Inflammatory macrophage treated with lipopolysaccharide for 1 hour (primary cell): ENCODE data around the gene NRAP.

Source experiments
- DNase-seq, 2 donors: peaks; one replicate each; pipeline ENCODE4 v3.0.0-alpha.2; 2020 to 2022

Gene NRAP, protein sequence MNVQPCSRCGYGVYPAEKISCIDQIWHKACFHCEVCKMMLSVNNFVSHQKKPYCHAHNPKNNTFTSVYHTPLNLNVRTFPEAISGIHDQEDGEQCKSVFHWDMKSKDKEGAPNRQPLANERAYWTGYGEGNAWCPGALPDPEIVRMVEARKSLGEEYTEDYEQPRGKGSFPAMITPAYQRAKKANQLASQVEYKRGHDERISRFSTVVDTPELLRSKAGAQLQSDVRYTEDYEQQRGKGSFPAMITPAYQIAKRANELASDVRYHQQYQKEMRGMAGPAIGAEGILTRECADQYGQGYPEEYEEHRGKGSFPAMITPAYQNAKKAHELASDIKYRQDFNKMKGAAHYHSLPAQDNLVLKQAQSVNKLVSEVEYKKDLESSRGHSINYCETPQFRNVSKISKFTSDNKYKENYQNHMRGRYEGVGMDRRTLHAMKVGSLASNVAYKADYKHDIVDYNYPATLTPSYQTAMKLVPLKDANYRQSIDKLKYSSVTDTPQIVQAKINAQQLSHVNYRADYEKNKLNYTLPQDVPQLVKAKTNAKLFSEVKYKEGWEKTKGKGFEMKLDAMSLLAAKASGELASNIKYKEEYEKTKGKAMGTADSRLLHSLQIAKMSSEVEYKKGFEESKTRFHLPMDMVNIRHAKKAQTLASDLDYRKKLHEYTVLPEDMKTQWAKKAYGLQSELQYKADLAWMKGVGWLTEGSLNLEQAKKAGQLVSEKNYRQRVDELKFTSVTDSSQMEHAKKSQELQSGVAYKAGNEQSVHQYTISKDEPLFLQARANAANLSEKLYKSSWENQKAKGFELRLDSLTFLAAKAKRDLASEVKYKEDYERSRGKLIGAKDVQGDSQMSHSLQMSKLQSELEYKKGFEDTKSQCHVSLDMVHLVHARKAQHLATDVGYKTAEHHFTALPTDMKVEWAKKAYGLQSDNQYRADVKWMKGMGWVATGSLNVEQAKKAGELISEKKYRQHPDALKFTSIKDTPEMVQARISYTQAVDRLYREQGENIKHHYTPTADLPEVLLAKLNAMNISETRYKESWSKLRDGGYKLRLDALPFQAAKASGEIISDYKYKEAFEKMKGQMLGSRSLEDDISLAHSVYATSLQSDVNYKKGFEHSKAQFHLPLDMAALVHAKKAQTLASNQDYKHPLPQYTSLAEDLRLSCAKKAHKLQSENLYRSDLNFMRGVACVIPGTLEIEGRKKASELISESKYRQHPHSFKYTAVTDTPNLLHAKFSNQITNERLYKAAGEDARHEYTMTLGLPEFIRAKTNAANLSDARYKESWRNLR (N-terminal part only)

DNA sequence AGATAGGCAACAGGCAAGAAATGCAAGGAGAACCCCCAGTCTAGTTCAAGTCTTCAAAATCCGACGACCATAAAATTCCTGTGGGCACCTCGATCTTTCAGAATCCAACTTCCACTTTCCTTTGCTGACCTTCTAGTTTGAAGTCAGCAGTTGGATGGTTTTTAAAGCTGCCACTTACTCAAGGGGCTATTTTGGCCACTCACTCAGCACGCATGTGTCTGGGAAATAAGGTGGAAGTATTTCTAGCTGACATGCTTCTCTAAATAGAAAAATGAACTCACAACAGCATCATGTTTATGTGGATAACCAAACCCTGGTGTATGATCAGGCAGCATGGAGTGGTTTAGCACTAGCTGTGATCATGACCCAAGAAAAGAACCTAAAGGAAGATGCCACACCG lies at the start of gene NRAP:
Gene NRAP (minus strand): TSS at position 134 of the 400 bp plus-strand sequence. CDS start 159 bp downstream, outside the sequence.
- no peak for DNase-seq

DNA sequence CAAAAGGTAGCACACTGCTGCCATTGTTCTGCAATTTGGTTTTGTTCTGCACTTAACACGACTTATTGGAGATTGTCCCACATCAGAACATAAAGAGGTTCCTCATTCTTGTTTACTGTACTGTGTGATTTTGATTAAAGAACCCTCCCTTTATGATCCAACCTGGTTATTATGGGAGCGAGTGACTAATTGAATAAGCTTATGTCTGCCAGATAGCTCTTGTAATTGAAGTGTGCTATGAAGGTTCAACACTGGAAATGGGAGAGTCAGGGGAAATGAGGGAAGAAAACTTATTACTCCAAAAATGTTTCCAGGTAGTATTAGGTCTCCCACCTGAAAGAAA lies 49.8 kb upstream of the NRAP start:
- DNase-seq, result no peak

DNA sequence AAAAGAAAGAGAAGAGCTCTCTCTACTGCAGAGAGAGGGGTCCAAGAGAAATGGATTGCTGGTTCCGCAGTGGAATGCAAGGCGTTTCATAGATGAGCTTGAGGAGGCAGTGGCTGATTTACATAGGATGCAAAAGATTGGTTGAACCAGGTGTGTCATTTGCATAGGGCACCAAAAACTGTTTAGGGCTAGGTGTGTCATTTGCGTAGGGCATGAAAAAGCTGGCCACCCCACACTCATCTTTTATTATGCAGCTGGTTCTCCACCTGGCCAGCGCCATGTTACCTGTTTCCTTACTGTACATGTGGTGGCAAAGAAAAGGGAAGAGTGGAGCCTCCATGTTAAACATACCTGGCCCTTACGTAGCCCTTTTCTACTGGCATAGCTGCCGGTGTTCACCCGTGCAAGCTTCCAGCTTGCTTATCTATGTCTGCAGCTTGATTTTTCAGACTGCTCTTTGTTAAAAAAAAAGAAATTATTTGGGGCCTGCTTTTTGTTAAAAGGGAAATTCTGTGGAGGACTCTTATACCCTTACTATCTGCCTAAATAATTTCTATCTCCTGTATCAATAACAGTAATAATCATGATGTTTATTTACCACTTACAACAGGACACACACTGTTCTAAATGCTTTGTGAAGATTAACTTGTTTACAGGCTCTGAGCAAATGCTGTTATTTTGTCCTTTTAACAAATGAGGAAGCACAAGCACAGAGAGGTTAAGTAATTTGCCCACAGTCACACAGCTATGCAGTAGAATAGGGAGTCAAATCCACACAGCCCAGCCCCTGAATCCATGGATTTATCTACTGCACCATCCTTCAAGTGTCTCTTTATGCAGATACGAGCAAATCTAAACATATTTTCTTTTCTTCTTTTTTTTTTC lies 49.2 kb upstream of the NRAP start:
- DNase-seq, result no peak

DNA sequence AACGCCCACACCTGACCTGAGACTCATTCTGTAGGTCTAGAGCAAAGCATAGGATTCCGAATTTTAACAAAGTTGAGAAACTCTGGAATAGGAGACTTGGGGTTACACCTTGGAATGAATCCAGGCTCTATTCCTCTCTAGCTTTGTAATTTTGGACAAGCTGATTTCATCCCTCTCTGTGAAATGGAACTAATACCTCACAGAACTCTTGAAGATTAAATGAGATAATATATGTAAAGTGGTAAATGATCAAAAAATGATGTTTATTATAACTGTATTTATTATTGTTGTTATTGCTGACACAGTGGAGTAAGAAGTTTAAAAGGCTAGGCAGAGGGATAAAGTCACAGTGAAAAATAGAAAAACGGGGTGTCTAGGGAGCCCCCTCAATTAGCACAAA lies 48.2 kb upstream of the NRAP start:
- no peak for DNase-seq

DNA sequence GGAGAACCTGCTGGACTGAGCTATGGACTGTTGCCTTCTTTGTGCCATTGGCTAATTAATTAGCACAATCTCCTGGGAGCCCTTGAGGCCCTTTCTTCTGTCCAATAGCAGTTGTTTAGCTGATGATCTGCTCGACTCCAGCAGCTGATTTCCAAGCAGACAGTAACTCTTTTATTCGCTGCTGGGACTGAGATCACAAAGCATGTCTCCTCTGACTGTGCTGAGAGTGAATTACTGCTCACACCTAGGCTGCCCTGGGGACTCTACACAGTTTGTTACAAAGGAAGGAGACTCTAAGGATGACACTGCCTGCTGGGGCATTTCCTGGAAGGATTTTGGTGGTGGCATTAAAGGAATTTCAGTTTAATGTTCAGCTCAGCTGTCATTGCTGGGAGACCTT lies 47.3 kb upstream of the NRAP start:
- no peak for DNase-seq

DNA sequence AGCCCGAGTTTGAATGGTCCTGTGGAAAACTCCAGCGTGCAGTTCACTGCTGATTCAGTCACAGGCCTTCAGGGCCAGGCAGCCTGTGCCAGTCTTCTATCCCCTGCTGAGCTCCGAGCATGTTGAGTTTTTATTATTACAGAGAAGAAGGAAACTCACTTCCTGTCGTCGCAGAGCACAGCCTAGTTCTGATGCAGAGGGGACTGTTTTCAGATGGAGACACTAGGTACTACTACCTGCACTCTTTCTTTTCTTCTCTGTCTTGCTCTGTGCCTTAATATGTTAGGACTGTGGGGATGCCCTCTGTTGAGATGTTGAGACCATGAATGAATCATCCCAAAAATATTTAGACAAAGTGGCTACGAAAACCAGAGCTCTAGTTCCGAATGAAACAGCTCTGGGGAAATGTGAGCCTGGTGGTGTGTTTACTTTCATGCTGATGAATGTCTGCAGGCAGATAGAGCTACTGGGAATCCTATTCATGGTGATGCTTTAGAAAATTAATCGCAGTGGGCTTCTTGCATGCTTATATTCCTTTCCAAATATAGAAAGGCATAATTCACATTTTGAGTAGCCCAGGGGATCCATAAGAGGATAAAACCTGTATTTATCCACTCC lies 45.5 kb upstream of the NRAP start:
- no peak for DNase-seq

DNA sequence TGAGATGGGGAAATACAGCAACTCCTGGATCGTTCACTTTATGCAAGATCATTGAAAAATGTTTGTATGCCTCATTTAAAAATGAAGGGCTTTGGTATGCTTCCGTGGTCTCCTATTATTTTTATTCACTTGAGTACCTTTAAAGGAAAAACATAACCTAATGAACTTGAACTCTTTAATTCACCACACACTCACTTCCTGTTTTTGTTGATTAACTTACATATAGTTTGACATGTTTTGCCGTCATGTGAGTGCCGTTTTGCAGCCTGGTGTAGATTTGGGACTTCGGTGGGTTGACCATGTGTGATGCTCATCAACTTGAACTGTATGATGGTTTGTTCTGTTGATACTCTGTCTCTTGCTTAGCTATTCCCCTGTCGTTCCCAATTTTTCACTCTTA lies 44.8 kb upstream of the NRAP start:
- no peak for DNase-seq

DNA sequence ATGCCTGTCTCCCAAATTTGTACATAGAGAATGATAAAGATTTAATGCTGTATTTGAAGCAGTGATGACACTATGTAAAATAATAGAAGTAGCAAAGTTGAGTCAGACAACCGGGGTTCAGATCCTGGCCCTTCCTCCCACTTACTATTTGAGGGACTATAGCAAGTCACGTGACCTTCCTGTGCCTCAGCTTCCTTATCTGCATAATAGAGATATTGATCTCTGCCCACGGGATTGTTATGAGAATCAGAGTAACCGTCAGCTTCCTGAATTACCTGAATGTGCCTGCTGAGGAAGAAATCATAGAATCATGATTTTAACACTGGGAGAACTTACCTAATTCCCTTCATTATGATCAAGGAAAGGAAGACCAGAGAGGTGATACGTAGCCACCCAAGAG lies 42.8 kb upstream of the NRAP start:
- no peak for DNase-seq

DNA sequence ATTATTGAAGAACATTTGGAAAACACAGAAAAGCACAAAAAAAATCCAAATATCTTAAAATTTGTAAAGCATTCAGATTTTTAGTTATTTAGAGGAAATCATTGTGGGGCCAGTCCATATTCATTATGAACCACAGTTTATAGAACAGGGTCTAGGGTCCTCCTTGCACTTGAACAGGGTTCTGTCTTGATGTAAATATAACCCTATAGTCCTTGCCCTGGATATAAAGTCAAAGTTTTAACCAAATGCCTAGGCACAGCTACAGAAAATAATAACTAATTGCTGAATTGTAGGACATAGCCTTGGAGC lies 41.5 kb upstream of the NRAP start:
- DNase-seq, result no peak

DNA sequence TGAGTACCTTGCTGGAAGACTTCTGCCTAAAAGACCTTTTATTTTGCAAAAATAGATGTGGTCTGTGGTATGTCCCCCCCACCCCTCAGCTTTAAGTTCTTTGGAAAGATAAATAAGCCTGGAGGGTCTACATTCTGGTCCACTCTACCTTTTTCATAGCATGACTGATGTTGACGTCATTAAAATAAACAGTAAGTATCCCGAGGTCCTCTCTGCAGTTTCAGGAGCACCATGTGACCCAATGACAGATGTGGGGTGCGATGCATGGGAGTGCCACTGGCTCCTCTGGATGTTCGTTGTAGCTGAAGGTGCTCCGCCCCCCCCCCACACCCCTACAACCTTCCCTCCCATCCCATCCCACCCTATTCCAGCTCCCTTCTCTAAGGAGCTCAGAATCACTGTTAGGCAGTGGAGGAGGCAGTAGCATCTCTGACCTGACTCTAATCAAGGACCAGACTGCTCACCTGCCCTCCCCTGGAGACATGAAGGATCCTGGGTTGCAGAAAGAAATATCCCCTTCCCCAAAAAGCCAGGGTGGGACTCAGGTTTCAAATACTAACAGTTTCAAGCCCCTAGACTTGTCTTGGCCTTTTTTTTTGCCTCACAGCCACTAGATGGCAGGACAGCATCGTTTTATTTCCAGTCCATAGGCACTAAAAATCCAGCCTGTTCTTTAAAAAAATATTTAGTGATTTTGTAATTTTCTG lies 40.9 kb upstream of the NRAP start:
- peak in 1 of 2 donors; percentile 50 for DNase-seq

DNA sequence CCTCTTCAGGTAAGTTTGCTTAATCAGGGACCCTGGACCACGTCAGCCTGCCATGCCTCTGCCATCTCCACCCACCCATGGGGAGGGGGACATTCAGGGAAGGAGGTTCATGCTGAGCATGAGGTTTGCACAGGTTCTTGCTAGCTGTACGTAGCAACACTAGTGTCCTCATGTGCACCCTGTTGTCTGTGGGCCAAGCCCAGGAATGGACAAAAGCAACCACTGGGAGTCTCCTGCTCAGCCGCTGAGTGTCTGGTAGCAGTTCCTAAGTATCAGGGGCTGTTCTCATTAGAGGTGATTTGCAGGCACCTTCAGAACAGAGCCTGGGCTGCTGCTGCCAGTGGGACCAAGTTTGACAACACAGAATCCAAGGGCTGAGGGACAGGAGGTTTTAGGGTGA lies 33.8 kb upstream of the NRAP start:
- DNase-seq, result no peak

DNA sequence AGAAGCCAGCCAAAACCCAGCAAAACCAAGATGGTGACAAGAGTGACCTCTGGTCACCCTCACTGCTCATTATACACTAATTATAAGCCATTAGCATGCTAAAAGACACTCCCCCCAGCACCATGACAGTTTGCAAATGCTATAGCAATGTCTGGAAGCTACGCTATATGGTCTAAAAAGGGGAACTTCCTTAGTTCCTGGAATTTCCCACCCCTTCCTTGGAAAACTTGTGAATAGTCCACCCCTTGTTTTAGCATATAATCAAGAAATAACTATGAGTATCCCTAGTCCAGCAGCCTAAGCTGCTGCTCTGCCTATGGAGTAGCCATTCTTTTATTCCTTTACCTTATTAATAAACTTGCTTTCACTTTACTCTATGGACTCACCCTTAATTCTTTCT lies 31.9 kb upstream of the NRAP start:
- DNase-seq, result peak; percentile 40 to 50

DNA sequence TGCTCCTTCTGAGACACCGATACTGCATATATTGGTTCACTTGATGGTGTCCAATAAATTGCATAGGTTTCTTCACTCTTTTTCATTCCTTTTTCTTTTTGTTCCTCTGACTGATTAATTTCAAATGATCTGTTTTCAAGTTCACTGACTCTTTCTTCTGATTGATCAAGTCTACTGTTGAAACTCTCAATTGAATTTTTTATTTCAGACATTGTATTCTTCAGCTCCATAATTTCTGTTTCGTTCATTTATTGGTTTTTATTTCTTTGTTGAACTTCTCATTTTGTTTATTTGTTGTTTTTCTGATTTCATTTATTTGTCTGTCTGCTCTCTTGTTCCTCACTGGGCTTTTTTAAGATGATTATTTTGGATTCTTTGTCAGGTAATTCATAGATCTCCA lies 29.5 kb upstream of the NRAP start:
- DNase-seq, result no peak

DNA sequence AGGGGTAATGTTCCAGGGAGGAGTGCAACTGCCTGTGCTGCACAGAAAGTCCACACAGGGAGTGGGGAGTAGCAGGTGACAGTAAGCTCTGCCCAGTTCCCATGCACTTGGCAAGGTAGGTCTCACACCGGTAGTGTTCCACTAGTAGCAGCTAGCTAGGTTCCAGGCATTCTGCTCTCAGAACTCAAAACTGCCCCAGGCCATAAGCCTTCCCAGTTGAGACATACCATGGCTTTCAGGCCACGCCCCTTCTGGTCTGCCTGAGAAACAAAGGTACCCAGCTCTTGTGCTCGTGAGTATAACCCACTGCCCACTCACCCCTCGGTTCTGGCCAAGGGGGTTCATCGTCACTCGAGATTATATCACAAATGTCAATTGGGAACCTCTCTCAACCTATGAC lies 28.4 kb upstream of the NRAP start:
- no peak for DNase-seq

DNA sequence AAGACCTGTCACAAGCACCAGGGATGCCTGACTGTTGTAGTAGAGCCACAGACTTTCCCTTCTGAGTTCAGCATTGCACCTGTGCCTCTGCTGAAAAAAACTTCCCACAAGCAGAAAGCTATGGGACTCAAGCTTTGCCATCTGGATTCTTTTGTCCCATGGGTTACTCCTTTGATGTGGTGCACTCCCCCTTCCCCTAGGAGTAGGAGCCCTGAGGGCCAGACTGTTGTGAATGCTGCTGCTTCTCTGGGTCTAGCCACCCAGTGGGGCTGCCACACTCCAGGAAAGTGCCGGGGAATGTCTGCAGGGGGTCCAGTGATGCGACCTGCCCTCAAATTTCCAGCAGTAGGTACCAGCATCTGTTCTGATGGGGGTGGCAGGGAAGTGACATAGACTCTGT lies 27.5 kb upstream of the NRAP start:
- DNase-seq, result no peak

DNA sequence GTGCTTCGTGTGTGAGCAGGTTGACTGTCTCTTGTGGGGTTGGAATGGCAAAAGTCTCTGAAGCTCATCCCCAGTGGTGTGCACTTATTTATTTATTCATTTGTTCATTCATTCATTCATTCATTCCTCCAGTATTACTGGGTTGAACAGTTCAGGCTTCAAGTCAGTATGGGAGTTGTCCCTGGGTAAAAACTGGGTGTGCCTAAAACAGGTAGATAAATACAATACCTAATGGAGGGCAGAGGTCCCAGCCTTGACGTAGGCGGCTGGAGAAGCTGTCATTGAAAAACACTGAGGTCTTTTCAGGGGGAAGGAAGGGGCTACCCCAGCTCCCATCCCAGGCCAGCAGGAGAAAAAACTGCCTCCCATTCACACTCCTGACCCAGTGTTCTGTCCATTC lies 26.9 kb upstream of the NRAP start:
- no peak for DNase-seq

DNA sequence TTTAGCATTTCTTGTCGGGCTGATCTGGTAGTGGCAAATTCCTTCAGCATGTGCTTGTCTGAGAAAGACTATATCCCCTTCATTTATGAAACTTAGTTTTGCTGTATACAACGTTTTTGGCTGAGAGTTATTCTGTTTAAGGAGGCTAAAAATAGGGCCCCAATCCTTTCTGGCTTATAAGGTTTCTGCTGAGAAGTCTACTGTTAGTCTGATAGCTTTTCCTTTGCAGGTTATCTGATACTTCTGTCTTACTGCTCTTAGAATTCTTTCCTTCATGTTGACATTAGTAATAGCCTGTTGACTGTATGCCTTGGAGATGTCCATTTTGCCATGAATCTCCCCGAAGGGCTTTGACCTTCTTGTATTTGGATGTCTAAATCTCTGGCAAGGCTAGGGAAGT lies 25.7 kb upstream of the NRAP start:
- no peak for DNase-seq

DNA sequence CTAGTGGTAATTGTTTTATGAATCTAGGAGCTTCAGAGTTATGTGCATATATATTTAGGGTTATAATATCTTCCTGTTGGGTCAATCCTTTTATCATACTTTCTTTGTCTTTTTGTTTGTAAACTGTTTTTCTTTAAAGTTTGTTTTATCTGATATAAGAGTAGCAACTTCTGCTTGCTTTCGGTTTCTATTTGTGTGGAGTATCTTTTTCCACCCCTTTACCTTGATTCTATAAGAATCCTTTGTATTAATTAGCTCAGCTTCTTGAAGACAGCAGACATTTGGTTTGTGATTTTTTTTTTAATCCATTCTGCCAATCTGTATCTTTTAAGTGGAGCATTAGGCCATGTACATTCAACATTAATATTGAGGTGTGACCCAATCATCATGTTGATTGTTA lies 25.2 kb upstream of the NRAP start:
- no peak for DNase-seq

DNA sequence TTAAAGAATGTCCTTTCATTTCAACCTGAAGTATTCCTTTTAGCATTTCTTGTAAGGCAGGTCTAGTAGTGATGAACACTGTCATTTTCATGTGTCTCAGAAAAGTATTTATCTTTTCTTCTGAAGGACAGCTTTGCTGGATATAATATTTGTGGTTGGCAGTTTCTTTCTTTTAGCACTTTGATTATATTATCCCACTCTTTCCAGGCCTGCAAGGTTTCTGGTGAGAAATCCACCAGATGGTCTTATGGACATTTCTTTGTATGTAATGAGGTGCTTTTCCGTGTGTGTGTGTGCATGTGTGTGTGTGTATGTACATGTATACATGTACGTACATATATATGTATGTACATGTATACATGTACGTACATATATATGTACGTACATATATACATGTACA lies 23.2 kb upstream of the NRAP start:
- DNase-seq, result no peak

DNA sequence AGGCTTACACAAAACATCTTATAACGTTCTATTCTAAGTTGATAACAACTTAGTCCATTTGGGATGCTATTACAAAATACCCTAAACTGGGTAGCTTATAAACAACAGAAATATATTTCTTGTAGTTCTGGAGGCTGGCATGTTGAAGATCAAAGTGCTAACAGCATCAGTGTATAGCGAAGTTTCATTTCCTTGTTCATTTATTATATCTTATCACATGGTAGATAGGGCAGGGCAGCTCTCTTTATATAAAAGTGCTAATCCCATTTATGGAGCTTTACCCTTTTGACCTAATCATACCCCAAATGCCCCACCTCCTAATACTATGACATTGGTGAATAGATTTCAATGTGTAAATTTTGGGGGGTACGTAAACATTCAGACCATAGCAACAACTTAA lies 22.2 kb upstream of the NRAP start:
- DNase-seq, result no peak

DNA sequence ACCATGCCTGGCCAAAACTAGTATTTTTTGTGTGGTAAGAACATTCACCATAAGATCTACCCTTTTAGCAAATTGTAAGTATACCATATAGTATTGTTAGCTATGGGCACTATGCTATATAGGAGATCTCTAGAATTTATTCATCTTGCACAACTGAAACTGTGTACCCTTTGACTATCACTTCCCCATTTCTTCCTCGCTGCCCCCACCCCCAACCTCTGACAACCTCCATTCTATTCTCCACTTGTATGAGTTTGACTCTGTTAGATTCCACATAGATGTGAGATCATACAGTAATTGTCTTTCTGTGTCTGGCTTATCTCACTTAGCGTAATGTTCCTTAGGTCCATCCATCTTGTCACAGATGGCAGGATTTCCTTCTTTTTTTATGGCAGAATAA lies 19.5 kb upstream of the NRAP start:
- no peak for DNase-seq
